Measurements from ENCODE around the gene IMPDH1. TPM values are rescaled to one million over a fixed set of nuclear protein-coding genes. Genes with fewer than 3 reads are reported as not detected.
"Not testable (repeated sequence)": the region's sequence is repeated elsewhere in the genome, so short reads cannot be mapped to it uniquely, and the experiment has no call there.

The IMPDH1 gene
- total and polyA plus RNA-seq, 2 donors (not counting 1 experiment from before 2014, with no cell fraction given), result 54.9 to 90.6 TPM

DNA sequence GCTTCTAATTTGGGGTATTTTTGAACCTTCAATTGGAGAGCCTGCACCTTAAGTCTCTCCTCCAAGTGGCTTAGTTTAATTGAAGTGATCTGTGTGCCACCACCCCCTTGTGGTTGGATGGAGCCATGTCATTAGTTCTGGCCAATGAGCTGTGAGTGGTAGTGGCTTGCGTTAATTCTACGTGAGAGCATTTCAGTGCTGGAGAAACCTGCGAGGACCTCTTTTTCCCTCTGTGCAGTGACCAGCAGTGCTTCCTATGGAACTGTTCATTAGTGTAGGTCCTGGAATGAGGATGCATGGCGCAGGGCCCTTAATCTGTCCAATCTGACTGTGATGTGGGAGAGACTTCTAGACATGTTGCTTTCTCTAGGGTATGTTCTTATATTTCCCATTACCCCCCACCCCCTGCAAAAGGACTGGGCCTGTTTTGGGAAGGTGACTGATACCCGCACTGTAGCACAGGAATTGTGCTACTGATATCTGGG lies 49.7 kb upstream of the IMPDH1 start:
- ChIA-PET CTCF (interaction anchor here (0.7 to 4.2 kb wide), 23 partner anchors 9 to 763 kb away, joined by 3 to 541 read pairs (median 7); partner anchors contain the start of genes ATP6V1F and METTL2B), POLR2A (interaction anchor here (0.6 kb wide), 1 partner anchor 79 kb away, joined by 4 read pairs; no protein-coding TSS in a partner anchor)
- Mint-ChIP-seq H3K27ac (peak overlapping the region; percentile 68), H3K4me3 (peak overlapping the region; percentile 46), H3K4me1 (peaks cover 26% of the 10 kb centered on the region), H3K27me3 (no peaks in the 10 kb centered on the region), H3K9me3 (ENCODE audit: insufficient read depth) (no peaks in the 10 kb centered on the region)
- H3K4me1 ChIP-seq (ENCODE audit: control insufficient read depth in 2 of 2, insufficient read depth in 2 of 2, low read length in 2 of 2), result peaks cover 22 to 24% of the 10 kb centered on the region in 2 donors
- ATAC-seq (ENCODE audit: low read depth) (peak; percentile 48), DNase-seq (peak; percentile 84)
- H2AFZ ChIP-seq (ENCODE audit: insufficient read depth, low read depth, low read length, poor library complexity, severe bottlenecking), result peak overlapping the region; percentile 11
- intact Hi-C loops (cut with micrococcal nuclease), result loop anchor here (1.0 to 10.0 kb wide), 4 partner anchors 32 to 275 kb away; partner anchors contain the start of genes CALU and RBM28
- H3K4me2 ChIP-seq (replicated peaks; ENCODE audit: low read depth, low read length, poor library complexity, severe bottlenecking), result peak overlapping the region; percentile 29
- TF ChIP-seq, protein P1, sequence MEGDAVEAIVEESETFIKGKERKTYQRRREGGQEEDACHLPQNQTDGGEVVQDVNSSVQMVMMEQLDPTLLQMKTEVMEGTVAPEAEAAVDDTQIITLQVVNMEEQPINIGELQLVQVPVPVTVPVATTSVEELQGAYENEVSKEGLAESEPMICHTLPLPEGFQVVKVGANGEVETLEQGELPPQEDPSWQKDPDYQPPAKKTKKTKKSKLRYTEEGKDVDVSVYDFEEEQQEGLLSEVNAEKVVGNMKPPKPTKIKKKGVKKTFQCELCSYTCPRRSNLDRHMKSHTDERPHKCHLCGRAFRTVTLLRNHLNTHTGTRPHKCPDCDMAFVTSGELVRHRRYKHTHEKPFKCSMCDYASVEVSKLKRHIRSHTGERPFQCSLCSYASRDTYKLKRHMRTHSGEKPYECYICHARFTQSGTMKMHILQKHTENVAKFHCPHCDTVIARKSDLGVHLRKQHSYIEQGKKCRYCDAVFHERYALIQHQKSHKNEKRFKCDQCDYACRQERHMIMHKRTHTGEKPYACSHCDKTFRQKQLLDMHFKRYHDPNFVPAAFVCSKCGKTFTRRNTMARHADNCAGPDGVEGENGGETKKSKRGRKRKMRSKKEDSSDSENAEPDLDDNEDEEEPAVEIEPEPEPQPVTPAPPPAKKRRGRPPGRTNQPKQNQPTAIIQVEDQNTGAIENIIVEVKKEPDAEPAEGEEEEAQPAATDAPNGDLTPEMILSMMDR (IDR thresholded peaks at IDR 0.05), result peak; percentile 85
- TF ChIP-seq EZH2 (IDR thresholded peaks at IDR 0.05; ENCODE audit: borderline replicate concordance, insufficient read depth, low read depth, low read length, poor library complexity, severe bottlenecking), result no peak
- H4K20me1 ChIP-seq (ENCODE audit: control insufficient read depth, insufficient read depth, low read length, poor library complexity, severe bottlenecking), result peaks cover 11% of the 10 kb centered on the region
- WGBS (ENCODE audit: insufficient coverage), result 12% methylated on average over 3 of the region's 5 CpGs
- H3K9ac ChIP-seq (ENCODE audit: low read length), result no peak overlapping the region
- no peak overlapping the region for H3K27ac ChIP-seq (ENCODE audit: low read length in 2 of 2)
- H3K4me3 ChIP-seq (ENCODE audit: control extremely low read depth in 1 of 5, extremely low read depth in 1 of 5, insufficient read depth in 1 of 5, low read depth in 2 of 5, low read length in 4 of 5), result no peak overlapping the region
- H3K79me2 ChIP-seq (ENCODE audit: control insufficient read depth, insufficient read depth, low read length), result peaks cover 20% of the 10 kb centered on the region
- H3K36me3 ChIP-seq (replicated peaks in 1 of 2; ENCODE audit: control extremely low read depth in 1 of 2, control insufficient read depth in 1 of 2, extremely low read depth in 1 of 2, insufficient read depth in 2 of 2, low read length in 1 of 2), result no peaks in the 10 kb centered on the region
- H3K27me3 ChIP-seq (replicated peaks in 1 of 4; ENCODE audit: control extremely low read depth in 1 of 4, control insufficient read depth in 3 of 4, insufficient read depth in 4 of 4, low read length in 3 of 4), result no peaks in the 10 kb centered on the region
- H3K9me3 ChIP-seq (ENCODE audit: control extremely low read depth in 1 of 3, control insufficient read depth in 2 of 3, insufficient read depth in 1 of 3, low read length in 2 of 3), result no peaks in the 10 kb centered on the region

DNA sequence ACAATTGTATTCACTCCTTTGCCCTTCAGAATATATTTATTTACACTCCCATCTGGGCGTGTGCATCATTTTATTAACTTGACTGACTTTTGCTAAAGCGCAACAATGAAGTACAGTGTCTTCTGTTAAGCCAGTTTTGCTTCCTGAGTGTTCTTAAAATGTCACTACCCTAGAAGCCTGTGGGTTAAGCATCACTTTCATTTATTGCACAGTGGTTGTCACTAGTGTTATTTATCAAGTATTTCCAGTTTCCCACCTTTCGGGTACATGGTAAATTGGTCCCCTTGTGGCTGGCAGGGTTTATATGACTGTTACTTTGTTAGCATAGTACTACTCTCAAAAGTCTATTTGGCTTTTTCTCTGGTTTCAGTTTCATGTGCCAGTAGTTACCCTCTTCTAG lies 49.2 kb upstream of the IMPDH1 start:
- CTCF ChIA-PET, result interaction anchor here (1.0 to 4.2 kb wide), 21 partner anchors 8 to 77 kb away, joined by 3 to 541 read pairs (median 9); partner anchors contain the start of gene METTL2B
- H3K4me1 ChIP-seq (ENCODE audit: control insufficient read depth in 2 of 2, insufficient read depth in 2 of 2, low read length in 2 of 2), result peaks cover 22 to 24% of the 10 kb centered on the region in 2 donors
- H3K9ac ChIP-seq (ENCODE audit: low read length), result no peak overlapping the region
- H3K27me3 ChIP-seq (replicated peaks in 1 of 4; ENCODE audit: control extremely low read depth in 1 of 4, control insufficient read depth in 3 of 4, insufficient read depth in 4 of 4, low read length in 3 of 4), result no peaks in the 10 kb centered on the region
- POLR2A ChIA-PET, result no interaction called here
- H3K79me2 ChIP-seq (ENCODE audit: control insufficient read depth, insufficient read depth, low read length), result peaks cover 20% of the 10 kb centered on the region
- DNase-seq, result no peak
- TF ChIP-seq EZH2 (IDR thresholded peaks at IDR 0.05; ENCODE audit: borderline replicate concordance, insufficient read depth, low read depth, low read length, poor library complexity, severe bottlenecking), result no peak
- TF ChIP-seq, protein P1 (IDR thresholded peaks at IDR 0.05), result no peak
- Mint-ChIP-seq H3K27me3 (no peaks in the 10 kb centered on the region), H3K4me1 (peaks cover 26% of the 10 kb centered on the region), H3K9me3 (ENCODE audit: insufficient read depth) (no peaks in the 10 kb centered on the region), H3K27ac (no peak overlapping the region), H3K4me3 (no peak overlapping the region)
- no peak for ATAC-seq (ENCODE audit: low read depth)
- H3K36me3 ChIP-seq (replicated peaks in 1 of 2; ENCODE audit: control extremely low read depth in 1 of 2, control insufficient read depth in 1 of 2, extremely low read depth in 1 of 2, insufficient read depth in 2 of 2, low read length in 1 of 2), result no peaks in the 10 kb centered on the region
- no peak overlapping the region for H3K4me2 ChIP-seq (replicated peaks; ENCODE audit: low read depth, low read length, poor library complexity, severe bottlenecking)
- no peak overlapping the region for H3K4me3 ChIP-seq (ENCODE audit: control extremely low read depth in 1 of 5, extremely low read depth in 1 of 5, insufficient read depth in 1 of 5, low read depth in 2 of 5, low read length in 4 of 5)
- H2AFZ ChIP-seq (ENCODE audit: insufficient read depth, low read depth, low read length, poor library complexity, severe bottlenecking), result peak overlapping the region; percentile 11
- H4K20me1 ChIP-seq (ENCODE audit: control insufficient read depth, insufficient read depth, low read length, poor library complexity, severe bottlenecking), result peaks cover 11% of the 10 kb centered on the region
- H3K27ac ChIP-seq (ENCODE audit: low read length in 2 of 2), result peak overlapping the region in 1 of 2 donors; percentile 10
- 80% methylated on average over 2 of the region's 3 CpGs for WGBS (ENCODE audit: insufficient coverage)
- intact Hi-C loops (cut with micrococcal nuclease), result loop anchor here (1.0 to 10.0 kb wide), 4 partner anchors 32 to 276 kb away; partner anchors contain the start of genes CALU and RBM28
- no peaks in the 10 kb centered on the region for H3K9me3 ChIP-seq (ENCODE audit: control extremely low read depth in 1 of 3, control insufficient read depth in 2 of 3, insufficient read depth in 1 of 3, low read length in 2 of 3)

DNA sequence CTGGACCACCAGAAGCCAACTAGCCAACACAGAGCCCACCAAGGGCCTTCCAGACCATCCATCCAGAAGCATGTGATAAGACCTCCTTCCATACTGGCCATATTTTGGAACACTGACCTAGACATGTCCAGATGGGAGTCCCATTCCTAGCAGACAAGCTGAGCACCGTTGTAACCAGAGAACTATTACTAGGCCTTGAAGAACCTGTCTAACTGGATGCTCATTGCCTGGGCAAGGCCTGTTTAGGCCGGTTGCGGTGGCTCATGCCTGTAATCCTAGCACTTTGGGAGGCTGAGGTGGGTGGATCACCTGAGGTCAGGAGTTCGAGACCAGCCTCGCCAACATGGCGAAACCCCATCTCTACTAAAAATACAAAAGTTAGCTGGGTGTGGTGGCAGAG lies 47.6 kb upstream of the IMPDH1 start:
- H3K27ac Mint-ChIP-seq, result peak overlapping the region; percentile 41
- H3K27me3 Mint-ChIP-seq; H3K4me3 Mint-ChIP-seq; H3K9ac ChIP-seq (ENCODE audit: low read length); H3K4me3 ChIP-seq (ENCODE audit: control extremely low read depth in 1 of 5, extremely low read depth in 1 of 5, insufficient read depth in 1 of 5, low read depth in 2 of 5, low read length in 4 of 5); H3K9me3 Mint-ChIP-seq (ENCODE audit: insufficient read depth); H3K27me3 ChIP-seq (replicated peaks in 1 of 4; ENCODE audit: control extremely low read depth in 1 of 4, control insufficient read depth in 3 of 4, insufficient read depth in 4 of 4, low read length in 3 of 4); H2AFZ ChIP-seq (ENCODE audit: insufficient read depth, low read depth, low read length, poor library complexity, severe bottlenecking); ATAC-seq (ENCODE audit: low read depth); H3K9me3 ChIP-seq (ENCODE audit: control extremely low read depth in 1 of 3, control insufficient read depth in 2 of 3, insufficient read depth in 1 of 3, low read length in 2 of 3); DNase-seq; H3K4me2 ChIP-seq (replicated peaks; ENCODE audit: low read depth, low read length, poor library complexity, severe bottlenecking); H3K36me3 ChIP-seq (replicated peaks in 1 of 2; ENCODE audit: control extremely low read depth in 1 of 2, control insufficient read depth in 1 of 2, extremely low read depth in 1 of 2, insufficient read depth in 2 of 2, low read length in 1 of 2); POLR2A ChIA-PET; H3K27ac ChIP-seq (ENCODE audit: low read length in 2 of 2): not testable (repeated sequence)
- H3K4me1 ChIP-seq (ENCODE audit: control insufficient read depth in 2 of 2, insufficient read depth in 2 of 2, low read length in 2 of 2), result peaks cover 22 to 24% of the 10 kb centered on the region in 2 donors
- intact Hi-C loops (cut with micrococcal nuclease), result loop anchor here (5.0 to 10.0 kb wide), 2 partner anchors 115 to 277 kb away; partner anchors contain the start of genes CALU and RBM28
- peaks cover 20% of the 10 kb centered on the region for H3K79me2 ChIP-seq (ENCODE audit: control insufficient read depth, insufficient read depth, low read length)
- H4K20me1 ChIP-seq (ENCODE audit: control insufficient read depth, insufficient read depth, low read length, poor library complexity, severe bottlenecking), result peaks cover 11% of the 10 kb centered on the region
- 83% methylated on average over 1 of the region's 6 CpGs for WGBS (ENCODE audit: insufficient coverage)
- peaks cover 26% of the 10 kb centered on the region for H3K4me1 Mint-ChIP-seq
- CTCF ChIA-PET, result interaction anchor here (1.5 to 7.8 kb wide), 4 partner anchors 20 to 58 kb away, joined by 5 to 141 read pairs (median 6); no protein-coding TSS in a partner anchor

Data from B cell (primary cell).